Heart left ventricle (tissue), 16 donors: Measurements from ENCODE around the gene OMP. TPM values are rescaled to one million over a fixed set of nuclear protein-coding genes. Genes with fewer than 3 reads are reported as not detected.
A peak's percentile ranks its signal among the peaks of the same experiment; 100 is the strongest.

Experiments
- ATAC-seq, 4 donors: fragments of 200-7000 bp; cut with Tn5 transposase; one replicate each; pipeline ENCODE4 v1.9.1; 2020 to 2022; ENCODE audit warnings: moderate library complexity in 4 of 4, mild to moderate bottlenecking in 3 of 4, moderate number of reproducible peaks in 1 of 4
- DNase-seq, 5 donors: peaks; one replicate each; pipeline ENCODE4 v3.0.0-alpha.2; 2020
- H3K27ac ChIP-seq, 12 donors: fragments of 200-600 bp; sonication (generic) in 4 of 12; one replicate each; pipeline versions ENCODE4 v1.5.0 to v1.8.0; 2016 to 2022; ENCODE audit warnings: mild to moderate bottlenecking in 2 of 12
- H3K27me3 ChIP-seq, 9 donors: fragments of 200-600 bp; sonication (generic) in 2 of 9; one replicate each; pipeline versions ENCODE4 v1.5.1 to v1.8.0; 2016 to 2022; ENCODE audit warnings: mild to moderate bottlenecking in 3 of 9
- H3K36me3 ChIP-seq, 9 donors: fragments of 200-600 bp; sonication (generic) in 2 of 9; one replicate each; pipeline versions ENCODE4 v1.5.0 to v1.8.0; 2018 to 2022; ENCODE audit warnings: mild to moderate bottlenecking in 2 of 9
- H3K4me1 ChIP-seq, 12 donors: fragments of 200-600 bp; sonication (generic) in 4 of 12; one replicate each; pipeline versions ENCODE4 v1.5.0 to v1.8.0; 2016 to 2022; ENCODE audit warnings: mild to moderate bottlenecking in 3 of 12
- H3K4me3 ChIP-seq, 12 donors: fragments of 200-600 bp; sonication (generic) in 4 of 12; one replicate each; pipeline versions ENCODE4 v1.5.0 to v1.8.0; 2017 to 2022; ENCODE audit warnings: mild to moderate bottlenecking in 9 of 12, moderate library complexity in 4 of 12
- H3K9me3 ChIP-seq, 12 donors: fragments of 200-600 bp; sonication (generic) in 4 of 12; one replicate each; pipeline versions ENCODE4 v1.5.0 to v1.8.0; 2016 to 2022; ENCODE audit warnings: mild to moderate bottlenecking in 1 of 12
- CTCF ChIP-seq, 12 donors: fragments of 200-600 bp; sonication (generic) in 4 of 12; IDR thresholded peaks; one replicate each; pipeline versions ENCODE4 v1.5.0 to v1.8.0; 2018 to 2022; ENCODE audit warnings: antibody characterized with exemption in 12 of 12, mild to moderate bottlenecking in 5 of 12
- POLR2A ChIP-seq, 2 donors: fragments of 450-650 bp; IDR thresholded peaks; one replicate each; pipeline ENCODE4 v1.6.1; 2017; ENCODE audit warnings: antibody characterized with exemption in 2 of 2, mild to moderate bottlenecking in 2 of 2, moderate library complexity in 2 of 2
- WGBS, 4 donors: extraction: QIAGEN DNeasy Blood & Tissue Kit in 2 of 4; methylation state at CpG; one replicate each; pipeline versions ENCODE4 v1.1.5 to v1.1.7; 2013 to 2018; 5-methylcytosine and 5-hydroxymethylcytosine counted together
- intact Hi-C, 10 donors: fragments of 100-400 bp; cut with DNase I; formaldehyde crosslinking; loops; one replicate each; pipeline versions ENCODE4 v1.11.1 to v1.14.2; 2022
- polyA plus RNA-seq, 2 donors: library from polyadenylated mRNA; stranded (reverse); fragments of 200-250 nt; gene quantifications; one replicate each; pipeline ENCODE4 v1.2.3, GENCODE V29; 2013
- total RNA-seq, 9 donors: library from RNA; depleted of rRNA in 2 of 9; stranded (reverse); fragments of >200 nt in 2 of 9; fragmentation: NEBNext Ultra II Directional in 3 of 9; extraction: Animal tissue kit (Norgen Biotek cat#: 25700) in 3 of 9; gene quantifications; one replicate each; pipeline versions ENCODE4 v1.1.0 to v1.2.4, GENCODE V29; 2016 to 2023
- donor health status: ischemic (EF 13 %, LVEDD 7.1; RV severe dilation, severe dysfunction).
- donor health status: healthy with polysubstance abuse.
- donor health status: DM: no; HTN: yes; CAD: no.
- donor health status: DM: no; HTN: no; CAD: no.
- donor health status: ischemic (EF 25% LVEDD 6.9; RV normal size, moderate dysfunction).
- donor health status: ischemic (EF 25% LVEDD 5.7; RV mildly dilated, moderate dysfunction).
- donor health status: healthy.
- donor health status: DM: yes; HTN: yes; CAD: no.
- donor health status: ischemic (EF 35%, LVEDD 5.7; RV mildly dilated, moderate dysfunction).
- donor health status: nonischemic (EF 11% LVEDD 7.7; RV severe dilation, severe dysfunction).
- donor health status: DM: yes; HTN: yes; CAD: no.
- donor health status: PGD.
- donor health status: ischemic (EF 29% LVEDD 5.4; RV normal size, mild dysfunction).
- donor health status: nonischemic (EF 23%, LVEDD 6.1; RV moderate dilation, normal function).

Gene OMP
- total and polyA plus RNA-seq, 11 donors = not detected

- peaks cover 0 to 3% (median 0%) of the 10 kb centered on the region in 12 donors for H3K9me3 ChIP-seq
- intact Hi-C loops = loop anchor here in 1 of 10 donors (10.0 kb wide), 1 partner anchor 289 kb away; no protein-coding TSS in a partner anchor
- H3K27ac ChIP-seq = peak overlapping the region in 4 of 12 donors; percentile 8 to 70 (median 48)
- 90 to 97% (median 95%) methylated on average over 8 to 12 of the region's 12 CpGs for WGBS, 4 donors
- H3K36me3 ChIP-seq = no peaks in the 10 kb centered on the region
- ATAC-seq (no peak), DNase-seq (peak in 3 of 5 donors; percentile 13 to 20 (median 15))
- peaks cover 0 to 27% (median 14%) of the 10 kb centered on the region in 12 donors for H3K4me1 ChIP-seq
- TF ChIP-seq CTCF (IDR thresholded peaks at IDR 0.05) (no peak), POLR2A (IDR thresholded peaks at IDR 0.05) (no peak)
- H3K27me3 ChIP-seq = no peaks in the 10 kb centered on the region
- H3K4me3 ChIP-seq = no peak overlapping the region
Measured at GRCh38 chr11:77083566-77084245, 18.9 kb upstream of the OMP start.

- 94 to 97% (median 95%) methylated on average over 15 to 25 of the region's 25 CpGs for WGBS, 4 donors
- DNase-seq (peak in 3 of 5 donors; percentile 15 to 37 (median 19)), ATAC-seq (no peak)
- Histone ChIP-seq H3K4me1 (peaks cover 0 to 27% (median 14%) of the 10 kb centered on the region in 12 donors), H3K9me3 (no peaks in the 10 kb centered on the region), H3K27me3 (no peaks in the 10 kb centered on the region), H3K27ac (no peak overlapping the region), H3K36me3 (no peaks in the 10 kb centered on the region), H3K4me3 (no peak overlapping the region)
- intact Hi-C loops = loop anchor here in 1 of 10 donors (10.0 kb wide), 1 partner anchor 290 kb away; no protein-coding TSS in a partner anchor
- TF ChIP-seq CTCF (IDR thresholded peaks at IDR 0.05) (no peak), POLR2A (IDR thresholded peaks at IDR 0.05) (no peak)
Measured at GRCh38 chr11:77084581-77085191, 18.0 kb upstream of the OMP start.

GRCh38 chr11:77085652-77086051 lies 17.0 kb upstream of the OMP start:
- Histone ChIP-seq H3K4me3 (no peak overlapping the region), H3K4me1 (peaks cover 0 to 27% (median 14%) of the 10 kb centered on the region in 12 donors), H3K9me3 (no peaks in the 10 kb centered on the region), H3K27ac (no peak overlapping the region), H3K27me3 (no peaks in the 10 kb centered on the region), H3K36me3 (no peaks in the 10 kb centered on the region)
- ATAC-seq (no peak), DNase-seq (peak in 3 of 5 donors; percentile 18 to 23 (median 19))
- 92 to 97% (median 95%) methylated on average over 5 to 6 of the region's 6 CpGs for WGBS, 4 donors
- intact Hi-C loops = loop anchor here in 1 of 10 donors (10.0 kb wide), 1 partner anchor 291 kb away; no protein-coding TSS in a partner anchor
- TF ChIP-seq POLR2A (IDR thresholded peaks at IDR 0.05) (no peak), CTCF (IDR thresholded peaks at IDR 0.05) (no peak)
